ENCODE data around the gene VDR.
A peak's percentile ranks its signal among the peaks of the same experiment; 100 is the strongest.
"Not testable (repeated sequence)": the region's sequence is repeated elsewhere in the genome, so short reads cannot be mapped to it uniquely, and the experiment has no call there.

The VDR gene

GRCh38 chr12:47819138-47819895 is 85.5 kb downstream of the VDR start:
- DNase-seq (ENCODE audit: extremely low spot score, insufficient read length, low read depth) (no peak), FAIRE-seq (no peak)

- no peak for FAIRE-seq
- DNase-seq (ENCODE audit: extremely low spot score, insufficient read length, low read depth): no peak
Observed at GRCh38 chr12:47818467-47819137, 86.2 kb downstream of the VDR start.

GRCh38 chr12:47818007-47818376 is 86.8 kb downstream of the VDR start:
- FAIRE-seq: no peak

GRCh38 chr12:47817272-47818006 is 87.4 kb downstream of the VDR start:
- no peak for DNase-seq (ENCODE audit: extremely low spot score, insufficient read length, low read depth)
- no peak for FAIRE-seq

More at GRCh38 chr12:47818007-47818376, 86.8 kb downstream of the VDR start:
- DNase-seq (ENCODE audit: extremely low spot score, insufficient read length, low read depth): no peak

- FAIRE-seq (no peak), DNase-seq (ENCODE audit: extremely low spot score, insufficient read length, low read depth) (no peak)
Observed at GRCh38 chr12:47816403-47817271, 88.2 kb downstream of the VDR start.

- DNase-seq (ENCODE audit: extremely low spot score, insufficient read length, low read depth); FAIRE-seq: not testable (repeated sequence)
Observed at GRCh38 chr12:47815447-47815846, 89.3 kb downstream of the VDR start.

- FAIRE-seq: no peak
- no peak for DNase-seq (ENCODE audit: extremely low spot score, insufficient read length, low read depth)
Observed at GRCh38 chr12:47814539-47815170, 90.1 kb downstream of the VDR start.

GRCh38 chr12:47813511-47814196 is 91.1 kb downstream of the VDR start:
- FAIRE-seq (peak; percentile 62), DNase-seq (ENCODE audit: extremely low spot score, insufficient read length, low read depth) (no peak)

- FAIRE-seq (peak; percentile 71), DNase-seq (ENCODE audit: extremely low spot score, insufficient read length, low read depth) (peak; percentile 83)
Observed at GRCh38 chr12:47812797-47813510, 91.8 kb downstream of the VDR start.

GRCh38 chr12:47811581-47812484 is 93.0 kb downstream of the VDR start:
- no peak for DNase-seq (ENCODE audit: extremely low spot score, insufficient read length, low read depth)
- no peak for FAIRE-seq

GRCh38 chr12:47811072-47811396 is 93.8 kb downstream of the VDR start:
- no peak for DNase-seq (ENCODE audit: extremely low spot score, insufficient read length, low read depth)
- FAIRE-seq: no peak

- not testable (repeated sequence) for DNase-seq (ENCODE audit: extremely low spot score, insufficient read length, low read depth); FAIRE-seq
Observed at GRCh38 chr12:47809518-47809917, 95.3 kb downstream of the VDR start.

GRCh38 chr12:47808574-47809365 is 96.0 kb downstream of the VDR start:
- DNase-seq (ENCODE audit: extremely low spot score, insufficient read length, low read depth): no peak

GRCh38 chr12:47808050-47808449 is 96.7 kb downstream of the VDR start:
- FAIRE-seq: no peak

More at GRCh38 chr12:47808574-47809365, 96.0 kb downstream of the VDR start:
- FAIRE-seq: peak; percentile 12

GRCh38 chr12:47807338-47807737 is 97.5 kb downstream of the VDR start:
- DNase-seq (ENCODE audit: extremely low spot score, insufficient read length, low read depth) (no peak), FAIRE-seq (no peak)

More at GRCh38 chr12:47808050-47808449, 96.7 kb downstream of the VDR start:
- no peak for DNase-seq (ENCODE audit: extremely low spot score, insufficient read length, low read depth)

GRCh38 chr12:47805417-47805816 is 99.4 kb downstream of the VDR start:
- FAIRE-seq: no peak

GRCh38 chr12:47804171-47804570 is 100.6 kb downstream of the VDR start:
- FAIRE-seq (no peak), DNase-seq (ENCODE audit: extremely low spot score, insufficient read length, low read depth) (no peak)

More at GRCh38 chr12:47805417-47805816, 99.4 kb downstream of the VDR start:
- no peak for DNase-seq (ENCODE audit: extremely low spot score, insufficient read length, low read depth)

Data from GM18507 (cell line).